Colonic mucosa (tissue), 4 donors: ENCODE data around the gene JAKMIP2. TPM values are rescaled to one million over a fixed set of nuclear protein-coding genes. Genes with fewer than 3 reads are reported as not detected.

Experiments
- DNase-seq: peaks from one replicate; pipeline ENCODE4 v3.0.0-alpha.2; 2020
- H3K27ac ChIP-seq: fragments of 200-600 bp; one replicate; pipeline ENCODE4 v1.8.0; 2021
- H3K27me3 ChIP-seq: fragments of 200-600 bp; one replicate; pipeline ENCODE4 v1.8.0; 2021
- H3K36me3 ChIP-seq: fragments of 200-600 bp; one replicate; pipeline ENCODE4 v1.8.0; 2021
- H3K4me1 ChIP-seq: fragments of 200-600 bp; one replicate; pipeline ENCODE4 v1.8.0; 2021; ENCODE audit warnings: mild to moderate bottlenecking
- H3K4me3 ChIP-seq: fragments of 200-600 bp; one replicate; pipeline ENCODE4 v1.8.0; 2021
- H3K9ac ChIP-seq, 2 donors: one replicate each; pipeline ENCODE4 v1.7.0; 2013; ENCODE audit warnings: control low read depth in 2 of 2, low read depth in 2 of 2, low read length in 2 of 2
- H3K9me3 ChIP-seq: fragments of 200-600 bp; one replicate; pipeline ENCODE4 v1.8.0; 2021
- CTCF ChIP-seq: fragments of 200-600 bp; IDR thresholded peaks from one replicate; pipeline ENCODE4 v1.8.0; 2022; ENCODE audit warnings: antibody characterized with exemption, mild to moderate bottlenecking
- intact Hi-C: fragments of 100-400 bp; cut with DNase I; formaldehyde crosslinking; loops from one replicate; pipeline ENCODE4 v1.14.1; 2022
- total RNA-seq, 2 donors: library from RNA; stranded (reverse); fragmentation: NEBNext Ultra II Directional in 1 of 2; extraction: Animal tissue kit (Norgen Biotek cat#: 25700) in 1 of 2; gene quantifications; one replicate each; pipeline ENCODE4 v1.2.1, GENCODE V29; 2021
- donor health status: healthy.
- donor health status: DM: no; HTN: no; CAD: no.
- donor health status: DM: no; HTN: no; CAD: no.

JAKMIP2 gene
- total RNA-seq, 2 donors from 2014 or later = 0.17 to 1.3 TPM

- no peak for DNase-seq
- Histone ChIP-seq H3K4me3 (no peak overlapping the region), H3K9me3 (no peaks in the 10 kb centered on the region), H3K36me3 (no peaks in the 10 kb centered on the region), H3K9ac (no peak overlapping the region), H3K27ac (no peak overlapping the region), H3K27me3 (no peaks in the 10 kb centered on the region), H3K4me1 (no peaks in the 10 kb centered on the region)
- intact Hi-C loops = no loop called here
- TF ChIP-seq CTCF = no peak
These were observed 230.9 kb downstream of the JAKMIP2 start for GRCh38 chr5:147551677-147552076.

GRCh38 chr5:147547730-147548129 is 234.8 kb downstream of the JAKMIP2 start:
- no peak overlapping the region for H3K9ac ChIP-seq
- H3K4me1 ChIP-seq = no peaks in the 10 kb centered on the region
- no peaks in the 10 kb centered on the region for H3K27me3 ChIP-seq
- no peak for TF ChIP-seq CTCF
- no peak for DNase-seq
- H3K4me3 ChIP-seq = no peak overlapping the region
- H3K9me3 ChIP-seq = no peaks in the 10 kb centered on the region
- no peaks in the 10 kb centered on the region for H3K36me3 ChIP-seq
- no peak overlapping the region for H3K27ac ChIP-seq
- intact Hi-C loops = no loop called here

- TF ChIP-seq CTCF = no peak
- no peaks in the 10 kb centered on the region for H3K4me1 ChIP-seq
- H3K9me3 ChIP-seq = no peaks in the 10 kb centered on the region
- no peak overlapping the region for H3K27ac ChIP-seq
- no peak overlapping the region for H3K4me3 ChIP-seq
- no peak overlapping the region for H3K9ac ChIP-seq
- H3K27me3 ChIP-seq = no peaks in the 10 kb centered on the region
- H3K36me3 ChIP-seq = no peaks in the 10 kb centered on the region
- DNase-seq = no peak
- intact Hi-C loops = no loop called here
These were observed 238.0 kb downstream of the JAKMIP2 start for GRCh38 chr5:147544556-147544955.

- H3K27ac ChIP-seq = no peak overlapping the region
- intact Hi-C loops = no loop called here
- no peaks in the 10 kb centered on the region for H3K4me1 ChIP-seq
- no peak overlapping the region for H3K9ac ChIP-seq
- H3K4me3 ChIP-seq = no peak overlapping the region
- DNase-seq = no peak
- no peaks in the 10 kb centered on the region for H3K27me3 ChIP-seq
- TF ChIP-seq CTCF = no peak
- no peaks in the 10 kb centered on the region for H3K9me3 ChIP-seq
- no peaks in the 10 kb centered on the region for H3K36me3 ChIP-seq
These were observed 243.5 kb downstream of the JAKMIP2 start for GRCh38 chr5:147539053-147539452.

- no peaks in the 10 kb centered on the region for H3K27me3 ChIP-seq
- no peak overlapping the region for H3K9ac ChIP-seq
- no peak for TF ChIP-seq CTCF
- intact Hi-C loops = no loop called here
- H3K4me3 ChIP-seq = no peak overlapping the region
- no peak for DNase-seq
- H3K36me3 ChIP-seq = no peaks in the 10 kb centered on the region
- no peak overlapping the region for H3K27ac ChIP-seq
- H3K4me1 ChIP-seq = no peaks in the 10 kb centered on the region
- H3K9me3 ChIP-seq = no peaks in the 10 kb centered on the region
These were observed 244.3 kb downstream of the JAKMIP2 start for GRCh38 chr5:147538236-147538635.

Other genes starting within 250 kb of the JAKMIP2 start
- gene SPINK1, start 48.9 kb upstream of the JAKMIP2 start, total RNA-seq = 100 to 1,000 TPM; 423 to 623 TPM
- under 1 TPM in 1 of 2 donors, not detected in 1; 0.67 TPM for gene SCGB3A2, start 96.0 kb upstream of the JAKMIP2 start, total RNA-seq
- not detected for gene C5orf46, start 123.8 kb upstream of the JAKMIP2 start, total RNA-seq